Heart right ventricle (tissue), 16 donors: Measurements from ENCODE around the gene NSD2. TPM values are rescaled to one million over a fixed set of nuclear protein-coding genes. Genes with fewer than 3 reads are reported as not detected.

Experiments
- ATAC-seq, 8 donors: fragments of 200-7000 bp; cut with Tn5 transposase; one replicate each; pipeline ENCODE4 v1.9.1; 2020; ENCODE audit warnings: mild to moderate bottlenecking in 8 of 8, moderate library complexity in 8 of 8, moderate number of reproducible peaks in 1 of 8
- DNase-seq, 2 donors: peaks; one replicate each; pipeline ENCODE4 v3.0.0-alpha.2; 2020
- H3K27ac ChIP-seq, 10 donors: fragments of 200-600 bp; sonication (generic) in 2 of 10; one replicate each; pipeline versions ENCODE4 v1.5.0 to v1.8.0; 2020 to 2022; ENCODE audit warnings: mild to moderate bottlenecking in 3 of 10
- H3K27me3 ChIP-seq, 7 donors: fragments of 200-600 bp; one replicate each; pipeline ENCODE4 v1.8.0; 2021 to 2022; ENCODE audit warnings: mild to moderate bottlenecking in 2 of 7
- H3K36me3 ChIP-seq, 9 donors: fragments of 200-600 bp; sonication (generic) in 1 of 9; one replicate each; pipeline versions ENCODE4 v1.5.0 to v1.8.0; 2020 to 2022; ENCODE audit warnings: mild to moderate bottlenecking in 2 of 9
- H3K4me1 ChIP-seq, 9 donors: fragments of 200-600 bp; sonication (generic) in 1 of 9; one replicate each; pipeline versions ENCODE4 v1.5.0 to v1.8.0; 2020 to 2022; ENCODE audit warnings: mild to moderate bottlenecking in 4 of 9
- H3K4me3 ChIP-seq, 10 donors: fragments of 200-600 bp; sonication (generic) in 2 of 10; one replicate each; pipeline versions ENCODE4 v1.5.0 to v1.8.0; 2020 to 2022; ENCODE audit warnings: mild to moderate bottlenecking in 7 of 10, moderate library complexity in 2 of 10
- H3K9me3 ChIP-seq, 11 donors: fragments of 200-600 bp in 10 of 11; sonication (generic) in 2 of 11; one replicate each; pipeline versions ENCODE4 v1.5.0 to v1.8.0; 2013 to 2022; ENCODE audit warnings: mild to moderate bottlenecking in 2 of 11, control low read depth in 1 of 11, moderate library complexity in 1 of 11
- WGBS, 2 donors: extraction: QIAGEN DNeasy Blood & Tissue Kit; methylation state at CpG; one replicate each; pipeline ENCODE4 v1.1.7; 2013; ENCODE audit warnings: inconsistent platforms in 1 of 2; 5-methylcytosine and 5-hydroxymethylcytosine counted together
- intact Hi-C, 10 donors: fragments of 100-400 bp; cut with DNase I; formaldehyde crosslinking; loops; one replicate each; pipeline versions ENCODE4 v1.11.1 to v1.14.2; 2022
- polyA plus RNA-seq, 2 donors: library from polyadenylated mRNA; stranded (reverse); fragments of 200-250 nt; gene quantifications; one replicate each; pipeline ENCODE4 v1.2.3, GENCODE V29; 2013
- total RNA-seq, 10 donors: library from RNA; stranded (reverse); fragmentation: NEBNext Ultra II Directional in 3 of 10; extraction: Animal tissue kit (Norgen Biotek cat#: 25700) in 3 of 10; gene quantifications; one replicate each; pipeline versions ENCODE4 v1.2.1 to v1.2.4, GENCODE V29; 2021 to 2023
- TF ChIP-seq, protein P1 (sequence below), 9 donors: fragments of 200-600 bp; sonication (generic) in 2 of 9; IDR thresholded peaks; one replicate each; pipeline versions ENCODE4 v1.5.0 to v1.8.0; 2021 to 2022; ENCODE audit warnings: antibody characterized with exemption in 9 of 9, mild to moderate bottlenecking in 5 of 9, moderate library complexity in 1 of 9
- donor health status: Arrhythmogenic right ventricular cardiomyopathy.
- donor health status: ischemic (EF 13 %, LVEDD 7.1; RV severe dilation, severe dysfunction).
- donor health status: healthy with polysubstance abuse.
- donor health status: DM: no; HTN: yes; CAD: no.
- donor health status: DM: no; HTN: no; CAD: no.
- donor health status: ischemic (EF 25% LVEDD 6.9; RV normal size, moderate dysfunction).
- donor health status: ischemic (EF 25% LVEDD 5.7; RV mildly dilated, moderate dysfunction).
- donor health status: healthy.
- donor health status: DM: yes; HTN: yes; CAD: no.
- donor health status: Ischemic cardiomyopathy.
- donor health status: ischemic (EF 35%, LVEDD 5.7; RV mildly dilated, moderate dysfunction).
- donor health status: nonischemic (EF 11% LVEDD 7.7; RV severe dilation, severe dysfunction).
- donor health status: DM: yes; HTN: yes; CAD: no.
- donor health status: PGD.
- donor health status: ischemic (EF 29% LVEDD 5.4; RV normal size, mild dysfunction).
- donor health status: nonischemic (EF 23%, LVEDD 6.1; RV moderate dilation, normal function).

NSD2 gene
- total and polyA plus RNA-seq, 12 donors = 7.7 to 64.4 (median 44.5) TPM

DNA sequence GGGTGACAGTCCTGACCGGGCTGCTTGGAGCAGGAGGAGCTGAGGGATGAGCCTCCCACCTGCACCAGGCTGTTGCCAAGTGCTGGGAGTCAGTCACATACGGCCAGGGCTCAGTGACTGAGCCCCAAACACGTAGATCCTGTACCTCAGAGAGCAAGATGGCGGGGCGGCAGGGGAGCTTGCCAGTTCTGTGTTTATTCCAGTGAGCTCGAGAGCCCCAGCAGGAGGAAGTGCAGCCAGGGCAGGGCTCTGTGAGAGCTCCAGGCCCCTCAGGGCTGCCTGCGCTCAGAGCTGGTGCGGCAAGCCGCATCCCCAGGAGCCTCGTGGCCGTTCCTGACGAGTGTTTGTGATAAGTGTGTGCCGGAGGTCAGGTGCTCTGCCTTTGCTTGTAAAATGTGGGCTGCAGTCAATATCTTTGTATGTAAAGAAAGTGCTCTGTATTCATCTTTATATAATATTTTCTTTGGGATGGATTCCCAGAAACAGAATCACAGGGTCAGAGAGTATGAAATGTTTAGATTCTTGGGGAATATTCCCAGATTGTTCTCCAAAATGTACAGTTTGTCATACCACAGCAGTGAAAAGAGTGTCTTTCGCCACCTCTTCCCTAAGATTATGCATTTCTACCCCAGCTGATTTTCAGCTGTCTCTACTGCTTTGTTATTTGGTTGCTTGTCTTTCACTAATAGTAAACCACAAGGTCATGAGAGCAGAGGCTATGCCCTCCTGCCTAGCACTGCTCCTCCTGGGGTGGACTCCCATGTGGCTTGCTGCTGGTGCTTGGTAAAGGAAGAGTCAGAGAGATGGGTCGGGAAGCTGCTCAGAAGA is 87.3 kb downstream of the NSD2 start:
- ATAC-seq = peak in 3 of 8 donors; percentile 62 to 70 (median 65)
- H3K36me3 ChIP-seq = peaks cover 0 to 97% (median 42%) of the 10 kb centered on the region in 9 donors
- intact Hi-C loops = no loop called here

DNA sequence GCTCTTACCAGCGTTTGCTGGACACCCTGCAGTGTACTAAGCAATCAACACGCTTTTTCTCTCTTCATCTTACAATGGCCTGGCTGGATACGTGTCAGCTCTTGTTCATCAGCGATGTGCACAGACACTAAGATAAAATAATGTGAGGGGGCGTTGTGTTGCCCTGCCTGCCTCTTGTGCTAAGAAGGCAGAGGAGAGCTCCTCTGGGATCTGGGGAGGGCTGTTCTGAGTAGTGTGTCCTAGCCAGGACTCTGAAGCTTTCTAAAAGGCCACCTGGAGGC is 87.9 kb downstream of the NSD2 start:
- peaks cover 0 to 97% (median 42%) of the 10 kb centered on the region in 9 donors for H3K36me3 ChIP-seq
- no peak overlapping the region for H3K4me3 ChIP-seq
- no peaks in the 10 kb centered on the region for H3K9me3 ChIP-seq
- TF ChIP-seq, protein P1, sequence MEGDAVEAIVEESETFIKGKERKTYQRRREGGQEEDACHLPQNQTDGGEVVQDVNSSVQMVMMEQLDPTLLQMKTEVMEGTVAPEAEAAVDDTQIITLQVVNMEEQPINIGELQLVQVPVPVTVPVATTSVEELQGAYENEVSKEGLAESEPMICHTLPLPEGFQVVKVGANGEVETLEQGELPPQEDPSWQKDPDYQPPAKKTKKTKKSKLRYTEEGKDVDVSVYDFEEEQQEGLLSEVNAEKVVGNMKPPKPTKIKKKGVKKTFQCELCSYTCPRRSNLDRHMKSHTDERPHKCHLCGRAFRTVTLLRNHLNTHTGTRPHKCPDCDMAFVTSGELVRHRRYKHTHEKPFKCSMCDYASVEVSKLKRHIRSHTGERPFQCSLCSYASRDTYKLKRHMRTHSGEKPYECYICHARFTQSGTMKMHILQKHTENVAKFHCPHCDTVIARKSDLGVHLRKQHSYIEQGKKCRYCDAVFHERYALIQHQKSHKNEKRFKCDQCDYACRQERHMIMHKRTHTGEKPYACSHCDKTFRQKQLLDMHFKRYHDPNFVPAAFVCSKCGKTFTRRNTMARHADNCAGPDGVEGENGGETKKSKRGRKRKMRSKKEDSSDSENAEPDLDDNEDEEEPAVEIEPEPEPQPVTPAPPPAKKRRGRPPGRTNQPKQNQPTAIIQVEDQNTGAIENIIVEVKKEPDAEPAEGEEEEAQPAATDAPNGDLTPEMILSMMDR (IDR thresholded peaks at IDR 0.05) = no peak
- H3K27me3 ChIP-seq = no peaks in the 10 kb centered on the region
- peaks cover 0 to 12% (median 4%) of the 10 kb centered on the region in 9 donors for H3K4me1 ChIP-seq
- H3K27ac ChIP-seq = no peak overlapping the region
- WGBS, 2 donors = 85 to 91% methylated on average over 5 of the region's 5 CpGs
- ATAC-seq = no peak
- intact Hi-C loops = no loop called here
- no peak for DNase-seq

More for the DNA sequence above, 87.3 kb downstream of the NSD2 start:
- no peaks in the 10 kb centered on the region for H3K27me3 ChIP-seq
- peaks cover 0 to 12% (median 4%) of the 10 kb centered on the region in 9 donors for H3K4me1 ChIP-seq
- H3K9me3 ChIP-seq = no peaks in the 10 kb centered on the region
- no peak overlapping the region for H3K27ac ChIP-seq
- WGBS, 2 donors = 71 to 87% methylated on average over 15 of the region's 15 CpGs
- H3K4me3 ChIP-seq = no peak overlapping the region
- TF ChIP-seq, protein P1 (IDR thresholded peaks at IDR 0.05) = no peak
- DNase-seq = no peak

DNA sequence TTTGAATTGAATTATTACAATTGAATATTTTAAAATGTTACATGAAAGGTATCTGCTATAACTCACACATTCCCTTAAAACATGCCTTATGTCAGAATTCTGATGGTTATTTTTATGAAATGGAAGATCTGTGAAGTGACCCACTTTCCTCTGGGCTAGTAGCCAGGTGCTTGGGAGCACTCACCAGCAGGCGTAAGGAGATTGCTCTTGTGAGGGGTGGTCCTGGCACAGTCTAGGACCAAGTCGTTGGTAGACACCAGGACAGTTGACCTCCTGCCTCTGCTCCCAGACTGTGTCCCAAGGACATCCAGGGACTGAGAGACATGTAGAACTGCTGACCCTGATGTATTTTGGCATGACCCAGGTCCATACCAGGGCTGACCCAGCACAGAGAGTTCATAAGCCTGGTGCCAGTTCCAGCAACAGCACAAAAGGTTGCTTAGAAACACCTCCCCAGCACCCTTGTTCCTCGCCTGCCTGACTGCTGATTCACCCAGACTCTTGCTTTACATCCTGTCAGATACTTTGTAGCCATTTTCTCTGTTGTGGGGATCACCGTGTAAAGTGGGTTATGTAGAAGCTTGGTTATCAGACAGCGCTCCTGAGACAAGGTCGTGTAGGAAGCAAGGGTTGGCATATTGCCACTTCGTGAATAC is 89.1 kb downstream of the NSD2 start:
- no peak overlapping the region for H3K4me3 ChIP-seq
- ATAC-seq = peak in 5 of 8 donors; percentile 29 to 89 (median 64)
- no peaks in the 10 kb centered on the region for H3K27me3 ChIP-seq
- peaks cover 0 to 12% (median 4%) of the 10 kb centered on the region in 9 donors for H3K4me1 ChIP-seq
- no peaks in the 10 kb centered on the region for H3K9me3 ChIP-seq
- no peak overlapping the region for H3K27ac ChIP-seq
- intact Hi-C loops = no loop called here
- no peak for DNase-seq
- H3K36me3 ChIP-seq = peaks cover 0 to 97% (median 42%) of the 10 kb centered on the region in 9 donors
- TF ChIP-seq, protein P1 (IDR thresholded peaks at IDR 0.05) = no peak
- 49 to 63% methylated on average over 7 of the region's 7 CpGs for WGBS, 2 donors

DNA sequence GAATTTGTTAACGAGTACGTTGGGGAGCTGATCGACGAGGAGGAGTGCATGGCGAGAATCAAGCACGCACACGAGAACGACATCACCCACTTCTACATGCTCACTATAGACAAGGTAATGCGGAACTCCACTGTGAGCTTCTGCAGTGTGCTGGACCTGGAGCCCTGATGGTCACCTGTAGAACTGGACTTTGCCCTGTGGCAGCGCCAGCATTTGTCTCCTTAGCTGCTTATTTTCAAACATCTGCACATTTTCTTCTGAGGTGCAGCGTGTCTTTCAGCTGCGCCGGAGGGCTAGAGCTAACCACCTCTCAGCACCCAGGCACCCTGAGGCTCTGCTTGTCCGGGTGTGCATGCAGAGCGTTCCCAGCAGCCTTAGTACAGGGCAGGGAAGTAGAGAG is 89.8 kb downstream of the NSD2 start:
- no peak overlapping the region for H3K27ac ChIP-seq
- H3K4me3 ChIP-seq = no peak overlapping the region
- H3K9me3 ChIP-seq = no peaks in the 10 kb centered on the region
- no peaks in the 10 kb centered on the region for H3K27me3 ChIP-seq
- intact Hi-C loops = no loop called here
- ATAC-seq (no peak), DNase-seq (no peak)
- H3K4me1 ChIP-seq = peaks cover 0 to 12% (median 4%) of the 10 kb centered on the region in 9 donors
- TF ChIP-seq, protein P1 (IDR thresholded peaks at IDR 0.05) = no peak
- H3K36me3 ChIP-seq = peaks cover 0 to 94% (median 35%) of the 10 kb centered on the region in 9 donors
- WGBS, 2 donors = 93 to 94% methylated on average over 15 of the region's 15 CpGs
